Right atrium auricular region (tissue), 2 donors: Measurements from ENCODE around the gene TUBA4B. TPM values are rescaled to one million over a fixed set of nuclear protein-coding genes. Genes with fewer than 3 reads are reported as not detected.

Experiments used
- DNase-seq: peaks from one replicate; pipeline ENCODE4 v3.0.0-alpha.2; 2019; ENCODE audit warnings: low spot score
- H3K27ac ChIP-seq, 2 donors: fragments of 200-600 bp; sonication (generic); 1 replicate in 1 of 2; 2 replicates in 1 of 2; pipeline ENCODE4 v1.5.1; 2016 to 2019
- H3K27me3 ChIP-seq, 2 donors: fragments of 200-600 bp; sonication (generic); one replicate each; pipeline versions ENCODE4 v1.5.1 to v1.6.0; 2017 to 2019
- H3K36me3 ChIP-seq: fragments of 200-600 bp; sonication (generic); one replicate; pipeline ENCODE4 v1.5.1; 2016
- H3K4me1 ChIP-seq, 2 donors: fragments of 200-600 bp; sonication (generic); one replicate each; pipeline versions ENCODE4 v1.5.1 to v1.6.0; 2017 to 2019
- H3K4me3 ChIP-seq, 2 donors: fragments of 200-600 bp; sonication (generic); 1 replicate in 1 of 2; 2 replicates in 1 of 2; pipeline ENCODE4 v1.5.1; 2017 to 2019; ENCODE audit warnings: mild to moderate bottlenecking in 1 of 2, moderate library complexity in 1 of 2
- H3K9me3 ChIP-seq, 2 donors: fragments of 200-600 bp; sonication (generic); one replicate each; pipeline ENCODE4 v1.5.1; 2019
- CTCF ChIP-seq, 2 donors: fragments of 200-600 bp; sonication (generic); IDR thresholded peaks; one replicate each; pipeline ENCODE4 v1.5.1; 2019; ENCODE audit warnings: antibody characterized with exemption in 2 of 2
- total RNA-seq, 2 donors: library from RNA; depleted of rRNA; stranded (reverse); fragments of >200 nt; gene quantifications; one replicate each; pipeline ENCODE4 v1.1.0, GENCODE V29; 2016

The TUBA4B gene
- total RNA-seq, 2 donors from 2014 or later, result not detected

- Histone ChIP-seq H3K9me3 (no peaks in the 10 kb centered on the region), H3K4me1 (peaks cover 0 to 15% of the 10 kb centered on the region in 2 donors), H3K27me3 (no peaks in the 10 kb centered on the region), H3K4me3 (no peak overlapping the region), H3K27ac (no peak overlapping the region), H3K36me3 (no peaks in the 10 kb centered on the region)
- TF ChIP-seq CTCF (IDR thresholded peaks at IDR 0.05), result no peak
- no peak for DNase-seq
These were observed 39.0 kb downstream of the TUBA4B start for GRCh38 chr2:219291910-219292490.

GRCh38 chr2:219292616-219293015 is 39.6 kb downstream of the TUBA4B start:
- Histone ChIP-seq H3K27me3 (no peaks in the 10 kb centered on the region), H3K4me1 (peaks cover 0 to 15% of the 10 kb centered on the region in 2 donors), H3K36me3 (no peaks in the 10 kb centered on the region), H3K4me3 (no peak overlapping the region), H3K27ac (no peak overlapping the region), H3K9me3 (no peaks in the 10 kb centered on the region)
- no peak for DNase-seq
- TF ChIP-seq CTCF (IDR thresholded peaks at IDR 0.05), result no peak

- Histone ChIP-seq H3K4me3 (no peak overlapping the region), H3K27me3 (no peaks in the 10 kb centered on the region)
- no peak for TF ChIP-seq CTCF (IDR thresholded peaks at IDR 0.05)
These were observed 40.7 kb downstream of the TUBA4B start for GRCh38 chr2:219293736-219294231.

GRCh38 chr2:219294356-219295351 is 41.6 kb downstream of the TUBA4B start:
- TF ChIP-seq CTCF (IDR thresholded peaks at IDR 0.05), result peak; percentile 99 to 100
- H3K36me3 ChIP-seq, result no peaks in the 10 kb centered on the region
- peak; percentile 87 for DNase-seq

More at GRCh38 chr2:219293736-219294231, 40.7 kb downstream of the TUBA4B start:
- DNase-seq, result no peak
- no peaks in the 10 kb centered on the region for H3K9me3 ChIP-seq
- peaks cover 0 to 18% of the 10 kb centered on the region in 2 donors for H3K4me1 ChIP-seq
- no peaks in the 10 kb centered on the region for H3K36me3 ChIP-seq
- peak overlapping the region; percentile 85 to 89 for H3K27ac ChIP-seq

GRCh38 chr2:219296142-219296541 is 43.1 kb downstream of the TUBA4B start:
- H3K36me3 ChIP-seq, result no peaks in the 10 kb centered on the region
- H3K9me3 ChIP-seq, result no peaks in the 10 kb centered on the region
- no peak overlapping the region for H3K27ac ChIP-seq
- H3K27me3 ChIP-seq, result no peaks in the 10 kb centered on the region
- no peak for DNase-seq
- H3K4me1 ChIP-seq, result peaks cover 0 to 13% of the 10 kb centered on the region in 2 donors
- no peak overlapping the region for H3K4me3 ChIP-seq
- TF ChIP-seq CTCF (IDR thresholded peaks at IDR 0.05), result no peak

More at GRCh38 chr2:219294356-219295351, 41.6 kb downstream of the TUBA4B start:
- Histone ChIP-seq H3K27me3 (no peaks in the 10 kb centered on the region), H3K27ac (peak overlapping the region; percentile 85 to 89), H3K4me1 (peaks cover 0 to 14% of the 10 kb centered on the region in 2 donors), H3K9me3 (no peaks in the 10 kb centered on the region), H3K4me3 (peak overlapping the region; percentile 47 to 61)
